NCI-H524 (cell line): ENCODE results near the gene UQCC2.

Experiments
- DNase-seq, 2 experiments: peaks; one replicate each; lab custom pipeline; 2025; lab: John Stamatoyannopoulos, UW

The UQCC2 gene

DNA sequence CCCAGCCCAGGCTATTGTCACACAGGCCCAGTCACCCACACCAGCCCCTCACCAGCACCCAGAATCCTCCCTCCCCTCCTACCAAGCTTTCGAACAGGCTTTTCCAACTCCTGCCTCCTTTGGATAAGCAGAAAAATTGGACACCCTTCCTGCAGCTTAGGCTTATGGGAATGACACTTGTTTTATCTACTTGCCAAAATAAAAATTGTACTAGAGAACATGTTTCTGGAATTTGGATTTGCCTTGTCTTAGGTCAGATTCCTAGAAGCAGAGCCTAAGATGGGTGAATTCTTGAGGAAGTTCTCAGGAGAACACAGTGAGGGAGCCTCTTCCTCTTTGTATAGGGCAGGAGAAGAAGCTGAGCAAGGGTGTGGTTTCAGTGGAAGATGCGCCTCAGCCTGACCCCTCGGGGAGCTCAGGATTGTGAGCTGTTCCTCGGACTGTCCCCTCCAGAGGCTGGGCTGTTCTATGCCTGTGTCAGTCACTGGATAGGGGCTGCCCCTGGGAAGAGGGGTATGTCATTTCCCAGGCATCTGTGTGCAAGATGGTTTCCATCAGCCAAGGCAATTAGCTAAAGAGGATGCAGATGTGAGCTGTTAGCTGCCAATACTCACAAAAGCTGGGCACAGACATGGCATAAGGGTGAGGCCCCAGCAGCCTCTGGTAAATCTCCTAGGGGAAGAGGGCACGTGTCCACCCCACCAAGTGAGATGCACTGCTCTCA is 56.5 kb downstream of the UQCC2 start:
- DNase-seq = peak in 1 of 2 experiments; percentile 32

DNA sequence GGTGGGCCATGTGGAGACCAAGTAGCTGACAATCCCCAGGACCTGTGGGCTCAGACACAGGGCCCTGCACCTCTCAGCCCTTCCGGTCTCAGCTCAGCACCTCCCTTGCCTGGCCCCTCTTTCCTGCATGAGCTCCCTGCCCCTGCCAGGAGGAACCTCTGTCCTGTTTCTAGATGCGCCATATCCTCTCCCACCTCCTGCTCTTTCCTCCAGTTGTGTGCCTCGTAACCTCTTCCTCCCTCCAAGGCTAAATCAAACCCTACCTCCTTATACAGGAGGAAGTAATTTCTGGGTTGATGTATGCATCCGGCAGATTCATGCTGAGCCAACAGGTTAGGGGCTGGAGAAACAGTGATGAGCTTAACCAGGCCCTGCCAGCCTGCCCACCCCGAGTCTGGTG is 59.5 kb downstream of the UQCC2 start:
- no peak for DNase-seq

DNA sequence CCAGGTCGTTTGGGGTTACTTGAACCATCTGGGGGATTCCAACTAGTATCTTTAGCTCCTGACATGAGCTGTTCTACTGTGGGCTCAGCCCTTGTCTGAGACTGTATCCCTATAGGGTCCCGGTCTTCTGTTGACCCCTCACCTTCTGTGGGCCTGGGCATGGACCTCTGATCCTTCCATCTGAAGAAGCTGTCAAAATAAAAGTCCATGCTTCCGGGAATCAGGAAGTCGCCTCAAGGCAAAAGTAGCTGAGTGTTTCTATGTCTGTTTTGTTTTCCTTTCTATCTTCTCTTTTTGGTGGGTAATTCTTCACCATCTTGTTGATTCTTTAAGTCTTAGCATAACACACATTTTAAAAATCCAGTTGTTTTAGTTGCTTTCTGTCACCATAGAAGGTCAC is 60.1 kb downstream of the UQCC2 start:
- no peak for DNase-seq
